Activated CD4-positive, CD25-positive, alpha-beta regulatory T cell (primary cell): ENCODE results near the gene GJB4.
"Not testable (repeated sequence)": the region's sequence is repeated elsewhere in the genome, so short reads cannot be mapped to it uniquely, and the experiment has no call there.

ENCODE experiments used
- DNase-seq, 4 experiments: peaks; one replicate each; lab custom pipeline; 2025; lab: John Stamatoyannopoulos, UW

Gene GJB4

DNA sequence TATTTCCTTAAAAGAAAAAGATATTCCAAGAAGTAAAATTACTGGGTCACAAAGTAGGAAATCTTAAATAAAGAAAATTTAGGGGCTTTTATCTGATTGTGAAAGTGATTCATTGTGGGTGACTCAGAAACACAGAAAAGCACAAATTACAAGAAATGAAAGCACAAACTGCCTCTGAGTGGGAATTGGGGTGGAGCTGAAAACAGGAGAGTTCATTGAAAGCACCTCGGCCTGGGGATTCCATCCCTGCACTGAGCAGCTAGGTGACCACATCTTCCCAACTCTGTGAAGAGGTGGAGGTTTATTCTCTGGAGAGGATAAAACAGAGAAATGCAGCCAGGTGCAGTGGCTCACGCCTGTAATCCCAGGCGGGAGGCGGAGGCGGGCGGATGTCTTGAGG, 40.7 kb downstream of the GJB4 start:
- no peak for DNase-seq

DNA sequence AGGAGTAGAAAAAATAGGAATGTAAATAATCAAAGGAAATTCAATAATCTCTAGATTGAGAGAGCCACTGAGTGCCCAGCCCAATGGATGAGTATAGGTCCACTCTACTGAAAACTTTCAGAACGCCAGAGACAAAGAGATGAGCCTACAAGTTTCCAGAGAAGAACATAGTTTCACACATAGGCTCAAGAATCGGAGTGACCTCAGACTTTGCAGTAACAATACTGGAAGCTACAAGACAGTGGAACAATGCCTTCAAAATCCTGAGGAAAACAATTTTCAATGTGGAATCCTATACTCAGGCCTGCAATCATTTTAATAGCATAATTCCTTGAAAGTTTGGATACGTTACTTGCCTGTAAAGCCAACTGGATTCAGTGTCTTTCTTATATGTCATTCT, 44.2 kb downstream of the GJB4 start:
- DNase-seq: no peak

DNA sequence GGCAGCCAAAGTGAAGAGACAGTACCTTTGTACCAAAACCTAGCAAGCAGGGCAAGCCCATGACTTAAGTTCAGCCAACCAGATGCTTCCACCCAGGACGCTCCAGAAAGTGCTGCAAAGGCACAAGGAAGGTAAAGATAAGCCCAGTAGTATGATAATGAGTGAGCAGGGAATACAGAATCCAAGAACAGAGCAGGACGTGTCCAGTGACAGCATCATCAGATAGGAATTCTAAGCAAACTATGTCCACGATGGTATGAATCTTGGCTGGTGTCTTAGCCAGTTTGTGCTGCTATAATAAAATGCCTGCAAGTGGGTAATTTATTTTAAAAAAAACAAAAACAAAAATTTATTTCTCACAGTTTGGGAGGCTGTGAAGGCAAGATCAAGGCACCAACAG, 46.9 kb downstream of the GJB4 start:
- DNase-seq: no peak

GRCh38 chr1:34808051-34808810, 48.7 kb downstream of the GJB4 start:
- no peak for DNase-seq

- DNase-seq: not testable (repeated sequence)
These were observed 51.2 kb downstream of the GJB4 start for GRCh38 chr1:34810781-34811180.
